Measurements from ENCODE around the gene TNFAIP8.
"Not testable (repeated sequence)": the region's sequence is repeated elsewhere in the genome, so short reads cannot be mapped to it uniquely, and the experiment has no call there.

TNFAIP8 gene

GRCh38 chr5:119427060-119427459, 71.2 kb downstream of the TNFAIP8 start:
- DNase-seq (ENCODE audit: low spot score) = no peak

GRCh38 chr5:119427596-119427995, 71.8 kb downstream of the TNFAIP8 start:
- not testable (repeated sequence) for DNase-seq (ENCODE audit: low spot score)

GRCh38 chr5:119428166-119428565, 72.3 kb downstream of the TNFAIP8 start:
- DNase-seq (ENCODE audit: low spot score) = not testable (repeated sequence)

- DNase-seq (ENCODE audit: low spot score) = not testable (repeated sequence)
Observed at GRCh38 chr5:119428574-119428973, 72.8 kb downstream of the TNFAIP8 start.

DNA sequence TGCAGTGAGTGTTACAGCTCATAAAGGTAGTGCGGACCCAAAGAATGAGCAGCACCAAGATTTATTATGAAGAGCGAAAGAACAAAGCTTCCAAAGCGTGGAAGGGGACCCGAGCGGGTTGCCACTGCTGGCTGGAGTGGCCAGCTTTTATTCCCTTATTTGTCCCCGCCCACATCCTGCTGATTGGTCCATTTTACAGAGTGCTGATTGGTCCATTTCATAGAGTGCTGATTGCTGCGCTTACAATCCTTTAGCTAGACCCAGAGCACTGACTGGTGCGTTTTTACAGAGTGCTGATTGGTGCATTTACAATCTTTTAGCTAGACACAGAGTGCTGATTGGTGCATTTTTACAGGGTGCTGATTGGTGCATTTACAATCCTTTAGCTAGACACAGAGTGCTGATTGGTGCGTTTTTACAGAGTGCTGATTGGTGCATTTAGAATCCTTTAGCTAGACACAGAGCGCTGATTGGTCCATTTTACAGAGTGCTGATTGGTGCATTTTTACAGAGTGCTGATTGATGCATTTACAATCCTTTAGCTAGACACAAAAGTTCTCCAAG, 76.9 kb downstream of the TNFAIP8 start:
- DNase-seq (ENCODE audit: low spot score) = not testable (repeated sequence)

DNA sequence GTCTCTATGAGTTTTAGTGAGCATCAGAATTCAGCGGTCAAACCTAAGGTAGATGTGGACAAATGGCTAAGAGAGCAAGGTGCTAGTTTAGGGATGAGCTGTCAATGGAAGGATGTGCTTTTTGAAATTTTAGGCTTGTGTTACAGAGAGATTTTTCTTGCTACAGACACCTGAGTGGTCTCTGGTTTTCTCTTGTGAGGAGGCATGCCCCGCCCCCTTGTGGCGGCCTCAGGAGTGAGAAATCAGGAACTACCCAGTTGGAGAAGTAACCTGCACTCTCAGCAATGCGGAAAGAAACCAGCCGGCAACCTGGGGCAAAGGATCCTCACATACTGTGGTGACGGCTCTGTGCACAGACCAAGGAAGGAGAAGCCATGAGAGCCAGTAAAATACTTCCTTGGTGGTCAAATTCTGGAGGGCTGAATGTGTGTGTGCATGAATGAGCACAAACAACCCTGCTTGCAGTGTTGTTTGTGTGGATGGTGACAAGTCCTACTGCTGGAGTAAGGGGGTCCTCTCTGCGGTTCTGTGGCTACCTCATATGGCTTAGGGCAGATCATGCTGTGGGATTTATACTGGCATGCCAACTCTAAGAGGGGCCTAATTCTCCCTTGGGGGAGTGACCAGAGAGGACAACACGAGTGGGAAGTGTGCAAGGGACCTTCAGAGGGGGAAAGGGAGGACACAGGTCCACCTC, 79.8 kb downstream of the TNFAIP8 start:
- DNase-seq (ENCODE audit: low spot score) = peak; percentile 15

DNA sequence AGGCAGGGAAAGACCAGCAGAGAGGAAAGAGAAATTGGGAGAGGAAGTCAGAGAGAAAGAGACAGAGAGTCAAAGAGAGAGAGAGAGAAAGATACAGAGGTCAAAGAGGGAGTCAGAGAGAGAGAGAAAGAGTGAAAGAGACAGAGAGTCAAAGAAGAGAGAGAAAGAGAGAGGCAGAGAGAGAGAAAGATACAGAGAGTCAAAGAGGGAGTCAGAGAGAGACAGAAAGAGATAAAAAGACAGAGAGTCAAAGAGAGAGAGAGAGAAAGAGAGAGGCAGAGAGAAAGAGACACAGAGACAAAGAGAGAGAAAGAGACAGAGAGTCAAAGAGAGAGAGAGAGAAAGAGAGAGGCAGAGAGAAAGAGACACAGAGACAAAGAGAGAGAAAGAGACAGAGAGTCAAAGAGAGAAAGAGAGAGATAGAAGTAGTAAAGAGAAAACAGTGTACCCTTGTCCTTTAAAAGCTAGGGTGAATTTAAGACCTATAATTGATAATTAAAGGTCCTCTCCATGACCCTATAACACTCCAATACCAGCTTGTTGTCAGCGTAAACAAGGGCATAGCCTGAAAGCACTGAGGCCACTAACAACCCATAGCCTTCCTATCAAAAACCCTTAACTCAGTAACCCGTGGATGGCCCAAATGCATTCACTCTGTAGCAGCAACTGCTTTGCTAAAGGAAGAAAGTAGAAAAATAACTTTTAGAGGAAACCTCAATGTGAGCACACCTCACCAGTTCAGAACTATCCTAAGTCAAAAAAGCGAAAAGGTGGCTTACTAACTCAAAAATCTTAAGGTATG, 82.2 kb downstream of the TNFAIP8 start:
- not testable (repeated sequence) for DNase-seq (ENCODE audit: low spot score)

DNA sequence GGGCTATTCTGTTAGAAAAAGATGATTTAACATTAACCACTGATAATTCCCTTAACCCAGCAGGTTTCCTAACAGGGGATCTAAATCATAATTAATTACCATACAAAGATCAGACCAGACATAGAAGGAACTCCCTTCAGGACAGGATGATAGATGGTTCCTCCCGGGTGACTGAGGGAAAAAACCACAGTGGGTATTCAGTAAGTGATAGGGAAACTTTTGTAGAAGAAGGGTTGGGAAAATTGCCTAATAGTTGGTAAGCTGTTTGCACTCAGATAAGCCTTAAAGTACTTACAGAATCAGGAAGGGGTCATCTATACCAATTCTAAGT, 82.7 kb downstream of the TNFAIP8 start:
- DNase-seq (ENCODE audit: low spot score) = not testable (repeated sequence)

DNA sequence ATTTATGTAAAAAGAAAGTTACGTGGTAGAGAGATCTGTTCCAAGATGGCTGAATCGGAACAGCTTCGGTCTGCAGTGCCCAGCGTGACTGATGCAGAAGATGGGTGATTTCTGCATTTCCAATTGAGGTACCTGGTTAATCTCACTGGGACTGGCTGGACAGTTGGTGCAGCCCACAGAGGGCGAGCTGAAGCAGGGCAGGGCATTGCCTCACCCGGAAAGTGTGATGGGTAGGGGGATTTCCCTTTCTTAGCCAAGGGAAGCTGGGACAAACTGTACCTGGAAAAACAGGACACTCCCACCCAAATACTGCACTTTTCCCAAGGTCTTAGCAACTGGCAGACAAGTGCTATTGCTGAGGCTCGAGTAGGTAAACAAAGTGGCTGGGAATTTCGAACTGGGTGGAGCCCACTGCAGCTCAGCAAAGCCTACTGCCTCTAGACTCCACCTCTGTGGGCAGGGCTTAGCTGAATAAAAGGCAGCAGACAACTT, 83.4 kb downstream of the TNFAIP8 start:
- no peak for DNase-seq (ENCODE audit: low spot score)

- not testable (repeated sequence) for DNase-seq (ENCODE audit: low spot score)
Observed at GRCh38 chr5:119439632-119440031, 83.8 kb downstream of the TNFAIP8 start.

- not testable (repeated sequence) for DNase-seq (ENCODE audit: low spot score)
Observed at GRCh38 chr5:119444643-119445042, 88.8 kb downstream of the TNFAIP8 start.

DNA sequence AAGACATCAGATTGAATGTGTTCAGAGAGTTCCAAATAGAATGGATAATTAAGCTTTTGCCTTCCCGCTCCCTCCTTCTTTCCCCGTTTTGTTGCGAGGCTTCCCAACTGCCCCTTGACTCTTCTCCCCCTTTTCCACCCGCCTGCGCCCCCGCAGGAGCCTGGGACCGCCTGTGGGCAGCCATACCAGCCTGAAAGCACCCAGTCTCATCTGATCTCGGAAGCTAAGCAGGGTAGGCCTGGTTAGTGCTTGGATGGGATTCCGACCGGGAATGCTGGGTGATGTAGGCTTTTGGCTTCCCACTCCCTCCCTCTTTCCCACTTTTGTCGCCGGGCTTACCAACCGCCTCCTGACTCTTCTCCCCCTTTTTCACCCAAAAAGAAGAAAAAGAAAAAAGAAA, 89.7 kb downstream of the TNFAIP8 start:
- no peak for DNase-seq (ENCODE audit: low spot score)
